NB4 (cell line): ENCODE results near the gene MCRS1.

Experiments used
- CTCF ChIP-seq: IDR thresholded peaks from one replicate; pipeline ENCODE4 v1.5.1; 2012; ENCODE audit warnings: low read depth, low read length
- MAX ChIP-seq: IDR thresholded peaks from 2 replicates; pipeline ENCODE4 v1.6.1; 2011; ENCODE audit warnings: low read depth, low read length
- POLR2A ChIP-seq: IDR thresholded peaks from 2 replicates; pipeline ENCODE4 v1.6.1; 2011; ENCODE audit warnings: mild to moderate bottlenecking; ENCODE audit not compliant: insufficient read length; ENCODE audit errors: extremely low read depth

GRCh38 chr12:49512546-49512945 lies 55.4 kb downstream of the MCRS1 start:
- no peak for TF ChIP-seq CTCF
- no peak for TF ChIP-seq POLR2A
- TF ChIP-seq MAX: no peak
